Gastroesophageal sphincter (tissue), 4 donors: ENCODE results near the gene NOTCH2. TPM values are rescaled to one million over a fixed set of nuclear protein-coding genes. Genes with fewer than 3 reads are reported as not detected.

Experiments
- ATAC-seq: fragments of 150-250 bp; one replicate; pipeline ENCODE4 v1.9.1; 2016; ENCODE audit warnings: mild to moderate bottlenecking, moderate library complexity
- H3K27ac ChIP-seq, 4 donors: fragments of 200-600 bp; sonication (generic) in 3 of 4; 1 replicate in 3 of 4; 2 replicates in 1 of 4; pipeline ENCODE4 v1.5.1; 2016 to 2019
- H3K27me3 ChIP-seq: fragments of 200-600 bp; sonication (generic); one replicate; pipeline ENCODE4 v1.5.1; 2019
- H3K36me3 ChIP-seq, 2 donors: fragments of 200-600 bp; sonication (generic); one replicate each; pipeline ENCODE4 v1.5.1; 2019; ENCODE audit warnings: control low read depth in 1 of 2
- H3K4me1 ChIP-seq, 3 donors: fragments of 200-600 bp; sonication (generic); 1 replicate in 2 of 3; 2 replicates in 1 of 3; pipeline ENCODE4 v1.5.1; 2016 to 2019; ENCODE audit warnings: control low read depth in 2 of 3
- H3K4me3 ChIP-seq, 2 donors: fragments of 200-600 bp; sonication (generic); one replicate each; pipeline ENCODE4 v1.5.1; 2019; ENCODE audit warnings: mild to moderate bottlenecking in 1 of 2, moderate library complexity in 1 of 2
- H3K9me3 ChIP-seq, 3 donors: fragments of 200-600 bp; sonication (generic); one replicate each; pipeline ENCODE4 v1.5.1; 2017 to 2019; ENCODE audit warnings: control low read depth in 2 of 3
- CTCF ChIP-seq, 4 experiments: fragments of 200-600 bp in 2 of 4; fragments of 450-650 bp in 2 of 4; sonication (generic) in 1 of 4; IDR thresholded peaks; one replicate each; pipeline ENCODE4 v1.5.1; 2017 to 2019; ENCODE audit warnings: antibody characterized with exemption in 4 of 4, mild to moderate bottlenecking in 2 of 4, moderate library complexity in 2 of 4
- EP300 ChIP-seq: sonication (generic); formaldehyde crosslinking; IDR thresholded peaks from one replicate; pipeline ENCODE4 v1.6.1; 2017; ENCODE audit warnings: antibody characterized with exemption, mild to moderate bottlenecking
- POLR2A ChIP-seq, 2 donors: fragments of 450-650 bp; IDR thresholded peaks; one replicate each; pipeline ENCODE4 v1.6.1; 2017; ENCODE audit warnings: antibody characterized with exemption in 2 of 2, mild to moderate bottlenecking in 2 of 2, moderate library complexity in 1 of 2
- POLR2AphosphoS5 ChIP-seq: sonication (generic); formaldehyde crosslinking; IDR thresholded peaks from one replicate; pipeline ENCODE4 v1.6.1; 2017; ENCODE audit warnings: antibody characterized with exemption
- WGBS, 2 donors: methylation state at CpG; one replicate each; pipeline ENCODE4 v1.1.5; 2018; ENCODE audit warnings: low coverage in 1 of 2; 5-methylcytosine and 5-hydroxymethylcytosine counted together
- total RNA-seq, 4 donors: library from RNA; depleted of rRNA; stranded (reverse); fragments of >200 nt; gene quantifications; one replicate each; pipeline ENCODE4 v1.1.0, GENCODE V29; 2016

The NOTCH2 gene
- total RNA-seq, 4 donors from 2014 or later: 79.8 to 150 (median 105) TPM

- H3K4me1 ChIP-seq: peaks cover 18 to 46% (median 26%) of the 10 kb centered on the region in 3 donors
- ATAC-seq: peak; percentile 21
- no peaks in the 10 kb centered on the region for H3K9me3 ChIP-seq
- H3K27ac ChIP-seq: peak overlapping the region in 3 of 4 donors; percentile 27 to 52 (median 36)
- no peaks in the 10 kb centered on the region for H3K27me3 ChIP-seq
- peaks cover 0 to 70% of the 10 kb centered on the region in 2 donors for H3K36me3 ChIP-seq
- WGBS, 2 donors: 38 to 50% methylated on average over 1 of the region's 1 CpG
- no peak for TF ChIP-seq CTCF (IDR thresholded peaks at IDR 0.05)
- no peak for TF ChIP-seq POLR2AphosphoS5
- TF ChIP-seq EP300: no peak
- TF ChIP-seq POLR2A (IDR thresholded peaks at IDR 0.05): no peak
- no peak overlapping the region for H3K4me3 ChIP-seq
Measured at GRCh38 chr1:119964673-119965363, 104.6 kb downstream of the NOTCH2 start.

GRCh38 chr1:119962296-119962968 lies 107.0 kb downstream of the NOTCH2 start:
- peaks cover 0 to 63% of the 10 kb centered on the region in 2 donors for H3K36me3 ChIP-seq
- H3K4me1 ChIP-seq: peaks cover 18 to 51% (median 26%) of the 10 kb centered on the region in 3 donors
- no peaks in the 10 kb centered on the region for H3K27me3 ChIP-seq
- no peak for ATAC-seq
- peak overlapping the region in 3 of 4 donors; percentile 30 to 62 (median 32) for H3K27ac ChIP-seq
- H3K9me3 ChIP-seq: no peaks in the 10 kb centered on the region
- TF ChIP-seq EP300 (no peak), POLR2AphosphoS5 (peak; percentile 30), POLR2A (IDR thresholded peaks at IDR 0.05) (no peak), CTCF (IDR thresholded peaks at IDR 0.05) (no peak)
- no peak overlapping the region for H3K4me3 ChIP-seq
- 59 to 63% methylated on average over 5 of the region's 5 CpGs for WGBS, 2 donors

- WGBS, 2 donors: 92 to 95% methylated on average over 3 to 4 of the region's 4 CpGs
- ATAC-seq: no peak
- no peak overlapping the region for H3K27ac ChIP-seq
- TF ChIP-seq EP300 (no peak), POLR2A (IDR thresholded peaks at IDR 0.05) (no peak), POLR2AphosphoS5 (no peak), CTCF (IDR thresholded peaks at IDR 0.05) (no peak)
- peaks cover 7 to 37% (median 15%) of the 10 kb centered on the region in 3 donors for H3K4me1 ChIP-seq
- H3K9me3 ChIP-seq: no peaks in the 10 kb centered on the region
- peaks cover 0 to 58% of the 10 kb centered on the region in 2 donors for H3K36me3 ChIP-seq
- H3K27me3 ChIP-seq: no peaks in the 10 kb centered on the region
- H3K4me3 ChIP-seq: no peak overlapping the region
Measured at GRCh38 chr1:119960501-119960900, 109.0 kb downstream of the NOTCH2 start.

GRCh38 chr1:119959268-119960220 lies 109.9 kb downstream of the NOTCH2 start:
- no peak overlapping the region for H3K27ac ChIP-seq
- TF ChIP-seq POLR2AphosphoS5: no peak
- ATAC-seq: no peak

GRCh38 chr1:119958223-119958622 lies 111.2 kb downstream of the NOTCH2 start:
- 22% methylated on average over 1 of the region's 1 CpG; no CpG with 5 or more reads in 1 of the 2 donors for WGBS, 2 donors
- Histone ChIP-seq H3K36me3 (peaks cover 0 to 59% of the 10 kb centered on the region in 2 donors), H3K27ac (no peak overlapping the region), H3K9me3 (no peaks in the 10 kb centered on the region), H3K4me3 (no peak overlapping the region), H3K27me3 (no peaks in the 10 kb centered on the region), H3K4me1 (peaks cover 6 to 34% (median 7%) of the 10 kb centered on the region in 3 donors)
- TF ChIP-seq POLR2AphosphoS5: peak; percentile 15
- TF ChIP-seq POLR2A (IDR thresholded peaks at IDR 0.05): no peak
- peak; percentile 51 for ATAC-seq

More at GRCh38 chr1:119959268-119960220, 109.9 kb downstream of the NOTCH2 start:
- 60 to 82% methylated on average over 6 to 7 of the region's 7 CpGs for WGBS, 2 donors
- H3K36me3 ChIP-seq: peaks cover 0 to 57% of the 10 kb centered on the region in 2 donors
- peaks cover 6 to 33% (median 7%) of the 10 kb centered on the region in 3 donors for H3K4me1 ChIP-seq
- H3K4me3 ChIP-seq: no peak overlapping the region
- no peaks in the 10 kb centered on the region for H3K27me3 ChIP-seq
- H3K9me3 ChIP-seq: no peaks in the 10 kb centered on the region
